ENCODE results near the gene SLC6A4. TPM values are rescaled to one million over a fixed set of nuclear protein-coding genes. Genes with fewer than 3 reads are reported as not detected.

The SLC6A4 gene
- total RNA-seq, 1 experiment from 2014 or later, result 0.30 TPM

GRCh38 chr17:30237296-30238002 is 2.0 kb upstream of the SLC6A4 start:
- TF ChIP-seq EGR1 (IDR thresholded peaks at IDR 0.05; ENCODE audit: low read depth) (no peak), TCF7L2 (IDR thresholded peaks at IDR 0.05; ENCODE audit: borderline replicate concordance, extremely low read depth, insufficient read depth, insufficient read length) (no peak), SRF (IDR thresholded peaks at IDR 0.05; ENCODE audit: low read depth) (no peak), RAD21 (IDR thresholded peaks at IDR 0.05; ENCODE audit: low read depth) (no peak), FOSL1 (IDR thresholded peaks at IDR 0.05; ENCODE audit: low read depth) (no peak), ATF3 (IDR thresholded peaks at IDR 0.05) (no peak), CBX3 (IDR thresholded peaks at IDR 0.05; ENCODE audit: low read depth) (no peak), YY1 (IDR thresholded peaks at IDR 0.05; ENCODE audit: extremely low read depth, insufficient replicate concordance, low read depth, low read length) (no peak)
- DNase-seq (ENCODE audit: low read depth, low spot score), result no peak
- Histone ChIP-seq H3K9me3 (ENCODE audit: control insufficient read depth in 1 of 2, insufficient read depth in 1 of 2, low read depth in 1 of 2, low read length in 2 of 2) (peaks cover 0 to 3% of the 10 kb centered on the region in 2 experiments; a peak in 1 of 4 replicates), H3K4me2 (ENCODE audit: low read length) (no peak overlapping the region), H3K9ac (ENCODE audit: low read length) (no peak overlapping the region), H3K36me3 (ENCODE audit: control insufficient read depth in 1 of 2, insufficient read depth in 2 of 2, low read length in 2 of 2) (no peaks in the 10 kb centered on the region), H3K79me2 (ENCODE audit: insufficient read depth, low read length) (no peaks in the 10 kb centered on the region), H2AFZ (ENCODE audit: low read depth, low read length, poor library complexity, severe bottlenecking) (no peak overlapping the region), H3K27ac (ENCODE audit: low read depth, low read length) (no peak overlapping the region), H3K4me1 (ENCODE audit: control insufficient read depth in 1 of 2, insufficient read depth in 2 of 2, low read length in 2 of 2) (peaks cover 0 to 3% of the 10 kb centered on the region in 2 experiments; a peak in 1 of 4 replicates), H4K20me1 (ENCODE audit: insufficient read depth) (no peaks in the 10 kb centered on the region), H3K4me3 (replicated peaks in 1 of 2; ENCODE audit: low read depth in 1 of 2, low read length in 2 of 2) (no peak overlapping the region), H3K27me3 (ENCODE audit: insufficient read depth, low read length) (peaks cover 24% of the 10 kb centered on the region; the same call in 1 of the 2 replicates), H3K9me2 (ENCODE audit: insufficient read depth) (no peaks in the 10 kb centered on the region)
- RAD21 ChIA-PET (ENCODE audit: low non-redundant PET in 1 of 2, low total read pairs in 2 of 2, uncharacterized antibody in 2 of 2, unreplicated experiment in 2 of 2), result interaction anchor here in 1 of 2 experiments (0.8 kb wide), 1 partner anchor 112 kb away, joined by 3 read pairs; no protein-coding TSS in a partner anchor
- intact Hi-C loops (cut with micrococcal nuclease), result no loop called here
- no peak for ATAC-seq
- CTCF ChIA-PET, result interaction anchor here (1.0 to 2.8 kb wide), 5 partner anchors 99 to 144 kb away, joined by 4 to 30 read pairs (median 5); no protein-coding TSS in a partner anchor
- BruUV-seq (replicated peaks), result no TSS peak
- POLR2A ChIA-PET, result no interaction called here

GRCh38 chr17:30236766-30237165 is 1.3 kb upstream of the SLC6A4 start:
- H3K79me2 ChIP-seq (ENCODE audit: insufficient read depth, low read length), result no peaks in the 10 kb centered on the region
- H3K4me1 ChIP-seq (ENCODE audit: control insufficient read depth in 1 of 2, insufficient read depth in 2 of 2, low read length in 2 of 2), result peaks cover 0 to 3% of the 10 kb centered on the region in 2 experiments; a peak in 1 of 4 replicates
- peak overlapping the region; percentile 89 for H2AFZ ChIP-seq (ENCODE audit: low read depth, low read length, poor library complexity, severe bottlenecking)
- BruUV-seq (replicated peaks), result no TSS peak
- H3K4me3 ChIP-seq (replicated peaks in 1 of 2; ENCODE audit: low read depth in 1 of 2, low read length in 2 of 2), result no peak overlapping the region
- no peak overlapping the region for H3K27ac ChIP-seq (ENCODE audit: low read depth, low read length)
- peaks cover 0 to 3% of the 10 kb centered on the region in 2 experiments; a peak in 1 of 4 replicates for H3K9me3 ChIP-seq (ENCODE audit: control insufficient read depth in 1 of 2, insufficient read depth in 1 of 2, low read depth in 1 of 2, low read length in 2 of 2)
- intact Hi-C loops (cut with micrococcal nuclease), result loop anchor here (1.0 kb wide), 1 partner anchor 132 kb away; no protein-coding TSS in a partner anchor
- peaks cover 24% of the 10 kb centered on the region; the same call in 1 of the 2 replicates for H3K27me3 ChIP-seq (ENCODE audit: insufficient read depth, low read length)
- DNase-seq (ENCODE audit: low read depth, low spot score) (peak; percentile 7), ATAC-seq (peak; percentile 99)
- no peak overlapping the region for H3K9ac ChIP-seq (ENCODE audit: low read length)
- no peaks in the 10 kb centered on the region for H3K9me2 ChIP-seq (ENCODE audit: insufficient read depth)
- ChIA-PET RAD21 (ENCODE audit: low non-redundant PET in 1 of 2, low total read pairs in 2 of 2, uncharacterized antibody in 2 of 2, unreplicated experiment in 2 of 2) (interaction anchor here in 1 of 2 experiments (0.8 kb wide), 1 partner anchor 111 kb away, joined by 3 read pairs; no protein-coding TSS in a partner anchor), CTCF (interaction anchor here (0.6 to 2.8 kb wide), 8 partner anchors 11 to 633 kb away, joined by 3 to 30 read pairs (median 4); no protein-coding TSS in a partner anchor), POLR2A (no interaction called here)
- H4K20me1 ChIP-seq (ENCODE audit: insufficient read depth), result no peaks in the 10 kb centered on the region
- peak overlapping the region; percentile 56 for H3K4me2 ChIP-seq (ENCODE audit: low read length)
- no peaks in the 10 kb centered on the region for H3K36me3 ChIP-seq (ENCODE audit: control insufficient read depth in 1 of 2, insufficient read depth in 2 of 2, low read length in 2 of 2)
- TF ChIP-seq ZBTB33 (IDR thresholded peaks at IDR 0.05; ENCODE audit: extremely low read depth, insufficient replicate concordance, low read length), result no peak
- TF ChIP-seq YY1 (IDR thresholded peaks at IDR 0.05; ENCODE audit: extremely low read depth, insufficient replicate concordance, low read depth, low read length), result no peak
- TF ChIP-seq CEBPB (IDR thresholded peaks at IDR 0.05; ENCODE audit: low read depth), result no peak
- no peak for TF ChIP-seq TCF7L2 (IDR thresholded peaks at IDR 0.05; ENCODE audit: borderline replicate concordance, extremely low read depth, insufficient read depth, insufficient read length)
- TF ChIP-seq CBX3 (IDR thresholded peaks at IDR 0.05; ENCODE audit: low read depth), result no peak
- peak; percentile 78 for TF ChIP-seq RAD21 (IDR thresholded peaks at IDR 0.05; ENCODE audit: low read depth)
- no peak for TF ChIP-seq POLR2A (IDR thresholded peaks at IDR 0.05; ENCODE audit: borderline replicate concordance, extremely low read depth, insufficient read depth, insufficient read length)
- TF ChIP-seq CTCF (IDR thresholded peaks at IDR 0.05 in 2 of 3, conservative IDR thresholded peaks at IDR 0.05 in 1 of 3; ENCODE audit: borderline replicate concordance in 1 of 3, insufficient read depth in 1 of 3, low read depth in 2 of 3, low read length in 2 of 3), result peak; percentile 49 to 59 (median 56); a peak in 5 of 6 replicates
- no peak for TF ChIP-seq ZFX (IDR thresholded peaks at IDR 0.05)
